RWPE2 (cell line): Measurements from ENCODE around the gene UBTD2.
"Not testable (repeated sequence)": the region's sequence is repeated elsewhere in the genome, so short reads cannot be mapped to it uniquely, and the experiment has no call there.

Experiments
- ATAC-seq: fragments of 200-7000 bp; cut with Tn5 transposase; 3 replicates; pipeline ENCODE4 v1.9.1; 2021; ENCODE audit warnings: low read depth
- DNase-seq: peaks from one replicate; pipeline ENCODE4 v3.0.0-alpha.2; 2020; ENCODE audit warnings: low spot score
- H3K27ac ChIP-seq: fragments of 450-650 bp; 2 replicates; pipeline ENCODE4 v1.5.1; 2017; ENCODE audit warnings: mild to moderate bottlenecking; ENCODE audit not compliant: poor library complexity, severe bottlenecking
- H3K27me3 ChIP-seq: fragments of 250-450 bp; sonication (Bioruptor Pico); 2 replicates; pipeline ENCODE4 v1.5.1; 2021; ENCODE audit warnings: mild to moderate bottlenecking, moderate library complexity; ENCODE audit not compliant: insufficient read depth, poor library complexity, severe bottlenecking
- H3K36me3 ChIP-seq: fragments of 250-450 bp; sonication (Bioruptor Pico); 2 replicates; pipeline ENCODE4 v1.5.1; 2020; ENCODE audit warnings: low read depth, mild to moderate bottlenecking, moderate library complexity
- H3K4me1 ChIP-seq: fragments of 250-450 bp; sonication (Bioruptor Pico); 2 replicates; pipeline ENCODE4 v1.5.1; 2021; ENCODE audit warnings: mild to moderate bottlenecking, moderate library complexity; ENCODE audit not compliant: insufficient read depth, poor library complexity, severe bottlenecking
- H3K4me3 ChIP-seq: fragments of 250-450 bp; sonication (Bioruptor Pico); 2 replicates; pipeline ENCODE4 v1.5.1; 2021; ENCODE audit warnings: mild to moderate bottlenecking, moderate library complexity; ENCODE audit not compliant: severe bottlenecking
- H3K9me3 ChIP-seq: fragments of 250-450 bp; sonication (Bioruptor Pico); 2 replicates; pipeline ENCODE4 v1.5.1; 2021; ENCODE audit warnings: mild to moderate bottlenecking, moderate library complexity; ENCODE audit not compliant: severe bottlenecking
- TF ChIP-seq, protein P1 (sequence below): fragments of 450-650 bp; IDR thresholded peaks from one replicate; pipeline ENCODE4 v1.5.1; 2017; ENCODE audit warnings: mild to moderate bottlenecking, moderate library complexity; ENCODE audit not compliant: poor library complexity, severe bottlenecking

The UBTD2 gene

DNA sequence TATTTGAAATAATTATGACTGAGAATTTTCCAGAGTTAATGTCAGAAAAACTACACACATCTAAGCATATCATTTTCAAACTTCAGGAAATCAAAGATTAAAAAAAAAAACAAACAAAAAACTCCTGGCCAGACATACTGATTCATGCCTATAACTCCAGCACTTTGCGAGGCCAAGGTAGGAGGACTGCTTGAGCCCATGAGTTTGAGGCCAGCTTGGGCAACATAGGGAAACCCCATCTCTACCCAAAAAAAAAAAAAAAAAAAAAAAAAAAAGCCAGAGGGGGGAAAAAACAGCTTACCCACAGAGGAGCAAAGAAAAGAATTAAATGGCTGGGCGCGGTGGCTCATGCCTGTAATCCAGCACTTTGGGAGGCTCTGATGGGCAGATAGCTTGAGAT lies 67.2 kb downstream of the UBTD2 start:
- no peak overlapping the region for H3K4me3 ChIP-seq
- ATAC-seq (no peak), DNase-seq (no peak)
- no peaks in the 10 kb centered on the region for H3K4me1 ChIP-seq
- no peak overlapping the region for H3K27ac ChIP-seq
- TF ChIP-seq, protein P1, sequence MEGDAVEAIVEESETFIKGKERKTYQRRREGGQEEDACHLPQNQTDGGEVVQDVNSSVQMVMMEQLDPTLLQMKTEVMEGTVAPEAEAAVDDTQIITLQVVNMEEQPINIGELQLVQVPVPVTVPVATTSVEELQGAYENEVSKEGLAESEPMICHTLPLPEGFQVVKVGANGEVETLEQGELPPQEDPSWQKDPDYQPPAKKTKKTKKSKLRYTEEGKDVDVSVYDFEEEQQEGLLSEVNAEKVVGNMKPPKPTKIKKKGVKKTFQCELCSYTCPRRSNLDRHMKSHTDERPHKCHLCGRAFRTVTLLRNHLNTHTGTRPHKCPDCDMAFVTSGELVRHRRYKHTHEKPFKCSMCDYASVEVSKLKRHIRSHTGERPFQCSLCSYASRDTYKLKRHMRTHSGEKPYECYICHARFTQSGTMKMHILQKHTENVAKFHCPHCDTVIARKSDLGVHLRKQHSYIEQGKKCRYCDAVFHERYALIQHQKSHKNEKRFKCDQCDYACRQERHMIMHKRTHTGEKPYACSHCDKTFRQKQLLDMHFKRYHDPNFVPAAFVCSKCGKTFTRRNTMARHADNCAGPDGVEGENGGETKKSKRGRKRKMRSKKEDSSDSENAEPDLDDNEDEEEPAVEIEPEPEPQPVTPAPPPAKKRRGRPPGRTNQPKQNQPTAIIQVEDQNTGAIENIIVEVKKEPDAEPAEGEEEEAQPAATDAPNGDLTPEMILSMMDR = no peak
- H3K27me3 ChIP-seq = no peaks in the 10 kb centered on the region
- H3K36me3 ChIP-seq = peaks cover 44% of the 10 kb centered on the region
- peaks cover 5% of the 10 kb centered on the region for H3K9me3 ChIP-seq

DNA sequence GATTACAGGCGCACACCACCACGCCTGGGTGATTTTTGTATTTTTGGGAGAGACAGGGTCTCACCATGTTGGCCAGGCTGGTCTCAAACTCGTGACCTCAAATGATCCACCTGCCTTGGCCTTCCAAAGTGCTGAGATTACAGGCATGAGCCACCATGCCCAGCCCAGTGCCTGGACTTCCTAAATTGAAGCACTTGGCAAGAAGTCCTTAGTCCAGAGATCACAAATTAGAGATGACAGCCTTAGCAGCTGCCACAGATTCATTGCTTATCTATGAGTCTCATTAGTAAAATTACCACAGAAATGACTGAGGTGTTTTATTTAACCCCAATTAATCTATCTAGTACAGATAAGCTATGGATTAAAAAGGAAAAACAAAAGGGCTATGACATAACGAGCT lies 70.4 kb downstream of the UBTD2 start:
- no peak overlapping the region for H3K27ac ChIP-seq
- ATAC-seq (no peak), DNase-seq (no peak)
- H3K36me3 ChIP-seq = peaks cover 35% of the 10 kb centered on the region
- H3K27me3 ChIP-seq = no peaks in the 10 kb centered on the region
- no peaks in the 10 kb centered on the region for H3K9me3 ChIP-seq
- no peaks in the 10 kb centered on the region for H3K4me1 ChIP-seq
- TF ChIP-seq, protein P1 = no peak
- H3K4me3 ChIP-seq = no peak overlapping the region

DNA sequence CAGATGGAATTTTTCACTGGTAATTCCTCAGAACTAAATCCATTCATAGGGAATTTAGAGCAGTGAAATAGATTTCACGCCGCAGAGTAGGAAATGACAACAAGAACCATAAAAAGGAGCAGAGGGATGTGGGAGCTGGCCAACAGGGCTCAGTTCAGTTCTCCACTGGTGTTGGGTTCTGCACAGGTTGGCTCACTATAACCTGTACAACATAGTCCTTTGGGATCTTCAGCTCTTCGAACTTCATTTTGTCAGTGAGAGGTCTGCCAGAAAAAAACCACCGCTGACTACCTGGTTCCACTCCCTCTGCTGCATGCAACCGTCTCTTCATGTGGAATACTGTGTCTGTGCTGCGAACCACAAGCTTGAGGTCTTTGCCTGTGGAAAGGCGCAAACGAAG lies 71.9 kb downstream of the UBTD2 start:
- no peak overlapping the region for H3K4me3 ChIP-seq
- ATAC-seq = no peak
- H3K4me1 ChIP-seq = no peaks in the 10 kb centered on the region
- H3K27me3 ChIP-seq = no peaks in the 10 kb centered on the region
- peaks cover 28% of the 10 kb centered on the region for H3K36me3 ChIP-seq
- H3K27ac ChIP-seq = no peak overlapping the region
- TF ChIP-seq, protein P1 = no peak
- H3K9me3 ChIP-seq = no peaks in the 10 kb centered on the region
- DNase-seq = no peak

DNA sequence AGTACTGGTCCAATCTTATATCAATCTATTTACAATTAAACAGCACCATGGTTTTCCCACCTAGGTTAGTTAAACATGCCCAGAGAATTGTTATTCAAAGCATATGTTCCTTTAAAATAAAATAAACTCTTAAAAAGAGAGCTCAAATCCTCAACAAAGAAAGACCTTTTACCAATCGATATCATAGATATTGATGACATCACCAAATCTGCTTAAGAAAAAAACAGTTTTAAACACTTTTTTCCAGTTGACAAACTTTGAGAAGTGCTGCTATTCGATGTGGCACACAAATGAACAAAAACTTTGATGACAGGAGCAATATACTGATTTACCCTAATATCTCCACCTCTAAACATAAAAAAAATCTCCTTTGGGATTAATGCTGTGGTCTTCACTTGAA lies 73.8 kb downstream of the UBTD2 start:
- H3K36me3 ChIP-seq = peaks cover 28% of the 10 kb centered on the region
- no peak for DNase-seq
- TF ChIP-seq, protein P1 = no peak
- no peaks in the 10 kb centered on the region for H3K9me3 ChIP-seq
- H3K4me3 ChIP-seq = no peak overlapping the region
- no peaks in the 10 kb centered on the region for H3K27me3 ChIP-seq
- no peak overlapping the region for H3K27ac ChIP-seq
- no peak for ATAC-seq
- no peaks in the 10 kb centered on the region for H3K4me1 ChIP-seq

DNA sequence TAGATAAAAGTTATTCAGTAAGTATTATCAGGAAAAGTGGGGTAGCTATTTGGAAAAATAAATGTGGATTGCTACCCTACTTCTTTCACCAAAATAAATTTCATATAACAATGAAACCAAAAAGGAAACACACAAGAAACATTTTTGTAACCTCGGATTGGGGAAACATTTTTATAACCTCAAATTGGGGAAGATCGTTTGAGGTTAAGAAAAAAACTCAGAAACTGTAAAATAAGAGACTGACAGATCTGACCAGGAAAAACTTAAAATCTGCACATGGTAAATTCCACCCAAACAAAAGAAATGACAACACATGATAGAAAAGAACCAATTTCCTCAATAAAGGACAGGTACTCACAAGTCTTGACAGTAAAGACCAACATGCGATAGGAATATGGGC lies 76.1 kb downstream of the UBTD2 start:
- Histone ChIP-seq H3K9me3 (no peaks in the 10 kb centered on the region), H3K27me3 (no peaks in the 10 kb centered on the region), H3K27ac (no peak overlapping the region), H3K4me1 (no peaks in the 10 kb centered on the region), H3K4me3 (no peak overlapping the region), H3K36me3 (peaks cover 25% of the 10 kb centered on the region)
- ATAC-seq (no peak), DNase-seq (no peak)
- TF ChIP-seq, protein P1 = no peak

DNA sequence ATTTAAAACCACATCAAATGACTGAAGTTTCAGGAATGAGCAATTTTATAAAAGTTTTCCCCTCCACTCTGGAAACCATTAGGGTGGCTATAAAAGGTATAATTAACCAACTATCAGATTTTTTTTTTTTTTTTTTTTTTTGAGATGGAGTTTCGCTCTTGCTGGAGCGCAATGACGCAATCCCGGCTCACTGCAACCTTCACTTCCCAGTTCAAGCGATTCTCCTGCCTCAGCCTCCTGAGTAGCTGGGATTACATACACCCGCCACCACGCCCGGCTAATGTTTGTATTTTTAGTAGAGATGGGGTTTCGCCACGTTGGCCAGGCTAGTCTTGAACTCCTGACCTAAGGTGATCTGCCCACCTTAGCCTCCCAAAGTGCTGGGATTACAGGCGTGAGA lies 77.6 kb downstream of the UBTD2 start:
- not testable (repeated sequence) for DNase-seq, H3K27me3 ChIP-seq, H3K4me3 ChIP-seq, H3K9me3 ChIP-seq, ATAC-seq, H3K27ac ChIP-seq, H3K36me3 ChIP-seq, H3K4me1 ChIP-seq
